Pancreas (tissue), 10 donors: Measurements from ENCODE around the gene ETS1. TPM values are rescaled to one million over a fixed set of nuclear protein-coding genes. Genes with fewer than 3 reads are reported as not detected.

ENCODE experiments used
- ATAC-seq, 4 donors: fragments of 200-7000 bp; cut with Tn5 transposase; one replicate each; pipeline versions ENCODE4 v1.8.0 to v1.9.1; 2020; ENCODE audit warnings: mild to moderate bottlenecking in 4 of 4, moderate library complexity in 4 of 4
- DNase-seq, 6 donors: peaks; one replicate each; pipeline ENCODE4 v3.0.0-alpha.2; 2020
- FAIRE-seq: peaks from 2 replicates; lab custom pipeline; 2012; peaks lifted over from hg19 to GRCh38; lab: Jason Lieb, UNC
- H3K27ac ChIP-seq, 4 donors: fragments of 200-600 bp; sonication (generic); 1 replicate in 3 of 4; 2 replicates in 1 of 4; pipeline versions ENCODE4 v1.5.0 to v1.8.0; 2020
- H3K27me3 ChIP-seq, 4 donors: fragments of 200-600 bp; one replicate each; pipeline ENCODE4 v1.8.0; 2021
- H3K36me3 ChIP-seq, 3 donors: fragments of 200-600 bp; sonication (generic) in 1 of 3; one replicate each; pipeline versions ENCODE4 v1.5.0 to v1.8.0; 2020 to 2021
- H3K4me1 ChIP-seq, 3 donors: fragments of 200-600 bp; one replicate each; pipeline ENCODE4 v1.8.0; 2021
- H3K4me3 ChIP-seq, 4 donors: fragments of 200-600 bp; sonication (generic) in 2 of 4; one replicate each; pipeline versions ENCODE4 v1.5.0 to v1.8.0; 2020 to 2021
- H3K9me3 ChIP-seq, 4 donors: fragments of 200-600 bp; one replicate each; pipeline ENCODE4 v1.8.0; 2021
- WGBS, 2 donors: extraction: QIAGEN DNeasy Blood & Tissue Kit; methylation state at CpG; one replicate each; pipeline ENCODE4 v1.1.7; 2013; 5-methylcytosine and 5-hydroxymethylcytosine counted together
- intact Hi-C, 3 donors: fragments of 100-400 bp; cut with DNase I; formaldehyde crosslinking; loops; one replicate each; pipeline versions ENCODE4 v1.11.1 to v1.14.2; 2022
- polyA plus RNA-seq, 2 donors: library from polyadenylated mRNA; stranded (reverse); fragments of 200-250 nt; gene quantifications; one replicate each; pipeline ENCODE4 v1.2.3, GENCODE V29; 2013
- total RNA-seq, 6 donors: library from RNA; stranded (reverse); fragmentation: NEBNext Ultra II Directional in 4 of 6; extraction: Animal tissue kit (Norgen Biotek cat#: 25700) in 4 of 6; gene quantifications; one replicate each; pipeline versions ENCODE4 v1.2.1 to v1.2.4, GENCODE V29; 2021 to 2023
- TF ChIP-seq, protein P1 (sequence below), 4 donors: fragments of 200-600 bp; sonication (generic) in 3 of 4; IDR thresholded peaks; one replicate each; pipeline versions ENCODE4 v1.5.0 to v1.8.0; 2021; ENCODE audit warnings: antibody characterized with exemption in 4 of 4
- donor health status: healthy with polysubstance abuse.
- donor health status: DM: no; HTN: no; CAD: no; lungs with moderate emphysema.
- donor health status: DM: no; HTN: no; CAD: no.
- donor health status: control.
- donor health status: control.
- donor health status: Bipolar disorder and iron deficiency.
- donor health status: DM: yes; HTN: yes; CAD: no.
- donor health status: DM: no; HTN: no; CAD: no.
- donor health status: DM: no; HTN: no; CAD: no.
- donor health status: DM: yes; HTN: yes; CAD: no.

The ETS1 gene
- total and polyA plus RNA-seq, 8 donors, result 5.4 to 26.6 (median 13.0) TPM

DNA sequence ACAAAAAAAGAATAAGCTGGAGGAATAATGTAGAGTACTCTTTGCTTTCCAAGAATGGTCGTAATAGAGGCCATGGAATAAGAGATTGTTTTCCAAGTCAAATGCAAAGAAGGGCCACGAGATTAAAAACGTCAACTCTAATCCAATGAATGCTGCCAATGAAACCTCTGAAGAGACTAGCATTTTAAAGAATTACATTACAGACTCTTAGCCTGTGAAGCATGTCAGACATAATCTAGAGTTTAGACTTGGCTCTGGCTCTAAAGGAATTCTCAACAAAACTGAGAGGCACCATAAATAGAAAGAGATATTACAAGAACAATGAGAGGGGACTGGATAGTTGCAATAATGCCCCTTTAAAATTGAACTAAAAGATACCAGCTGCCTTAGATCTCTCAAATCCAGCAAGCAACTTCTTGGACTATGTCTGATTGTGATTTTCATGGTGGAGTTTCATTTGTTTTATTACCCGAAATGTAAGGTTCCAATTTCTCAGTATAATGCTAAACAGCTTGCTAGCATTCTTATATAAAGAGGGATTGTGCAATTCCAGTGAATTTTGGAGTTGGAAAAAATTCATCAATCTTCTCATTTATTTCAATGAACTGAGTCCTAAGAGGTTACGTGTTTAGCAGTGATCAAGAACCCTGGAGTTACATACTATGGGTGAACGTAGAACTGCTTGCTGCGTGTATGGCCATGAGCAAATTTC is 5.6 kb downstream of the ETS1 start:
- Histone ChIP-seq H3K36me3 (no peaks in the 10 kb centered on the region), H3K9me3 (no peaks in the 10 kb centered on the region), H3K27me3 (no peaks in the 10 kb centered on the region), H3K27ac (no peak overlapping the region), H3K4me3 (no peak overlapping the region), H3K4me1 (peaks cover 0 to 4% (median 0%) of the 10 kb centered on the region in 3 donors)
- FAIRE-seq, result no peak
- TF ChIP-seq, protein P1, sequence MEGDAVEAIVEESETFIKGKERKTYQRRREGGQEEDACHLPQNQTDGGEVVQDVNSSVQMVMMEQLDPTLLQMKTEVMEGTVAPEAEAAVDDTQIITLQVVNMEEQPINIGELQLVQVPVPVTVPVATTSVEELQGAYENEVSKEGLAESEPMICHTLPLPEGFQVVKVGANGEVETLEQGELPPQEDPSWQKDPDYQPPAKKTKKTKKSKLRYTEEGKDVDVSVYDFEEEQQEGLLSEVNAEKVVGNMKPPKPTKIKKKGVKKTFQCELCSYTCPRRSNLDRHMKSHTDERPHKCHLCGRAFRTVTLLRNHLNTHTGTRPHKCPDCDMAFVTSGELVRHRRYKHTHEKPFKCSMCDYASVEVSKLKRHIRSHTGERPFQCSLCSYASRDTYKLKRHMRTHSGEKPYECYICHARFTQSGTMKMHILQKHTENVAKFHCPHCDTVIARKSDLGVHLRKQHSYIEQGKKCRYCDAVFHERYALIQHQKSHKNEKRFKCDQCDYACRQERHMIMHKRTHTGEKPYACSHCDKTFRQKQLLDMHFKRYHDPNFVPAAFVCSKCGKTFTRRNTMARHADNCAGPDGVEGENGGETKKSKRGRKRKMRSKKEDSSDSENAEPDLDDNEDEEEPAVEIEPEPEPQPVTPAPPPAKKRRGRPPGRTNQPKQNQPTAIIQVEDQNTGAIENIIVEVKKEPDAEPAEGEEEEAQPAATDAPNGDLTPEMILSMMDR (IDR thresholded peaks at IDR 0.05), result no peak
- ATAC-seq, result no peak
- no peak for DNase-seq
- WGBS, 2 donors, result 69 to 84% methylated on average over 7 of the region's 7 CpGs
- intact Hi-C loops, result no loop called here

DNA sequence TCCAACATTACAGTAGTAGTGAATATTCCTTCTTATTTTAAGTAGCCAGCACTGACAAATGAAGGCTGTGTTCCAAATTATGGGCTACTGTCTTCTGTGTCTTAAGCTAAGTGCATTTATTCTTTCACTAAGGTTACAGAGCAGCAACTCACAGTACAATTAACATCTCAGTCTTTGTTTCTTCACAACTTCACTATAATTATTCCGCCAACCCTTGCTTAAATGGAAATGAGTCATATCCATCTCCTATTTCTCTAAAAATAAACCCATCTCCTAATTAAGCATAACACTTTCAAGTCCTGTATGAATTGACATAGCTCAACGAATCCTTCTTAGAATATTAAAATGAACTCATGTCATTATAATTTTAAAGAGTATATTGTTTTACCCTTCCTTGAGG is 6.7 kb downstream of the ETS1 start:
- peaks cover 0 to 12% (median 0%) of the 10 kb centered on the region in 3 donors for H3K4me1 ChIP-seq
- no peaks in the 10 kb centered on the region for H3K9me3 ChIP-seq
- WGBS, 2 donors, result 78 to 85% methylated on average over 2 of the region's 2 CpGs
- intact Hi-C loops, result no loop called here
- no peak for DNase-seq
- no peak overlapping the region for H3K4me3 ChIP-seq
- H3K36me3 ChIP-seq, result no peaks in the 10 kb centered on the region
- no peak for ATAC-seq
- no peaks in the 10 kb centered on the region for H3K27me3 ChIP-seq
- FAIRE-seq, result no peak
- no peak overlapping the region for H3K27ac ChIP-seq
- TF ChIP-seq, protein P1 (IDR thresholded peaks at IDR 0.05), result no peak

- intact Hi-C loops, result no loop called here
- no peaks in the 10 kb centered on the region for H3K36me3 ChIP-seq
- no peaks in the 10 kb centered on the region for H3K9me3 ChIP-seq
- FAIRE-seq (no peak), ATAC-seq (no peak), DNase-seq (no peak)
- TF ChIP-seq, protein P1 (IDR thresholded peaks at IDR 0.05), result no peak
- H3K4me3 ChIP-seq, result no peak overlapping the region
- WGBS, 2 donors, result 82 to 90% methylated on average over 4 of the region's 4 CpGs
- H3K4me1 ChIP-seq, result peaks cover 0 to 15% (median 0%) of the 10 kb centered on the region in 3 donors
- no peaks in the 10 kb centered on the region for H3K27me3 ChIP-seq
- H3K27ac ChIP-seq, result no peak overlapping the region
Measured at GRCh38 chr11:128579798-128580504, 7.4 kb downstream of the ETS1 start.

DNA sequence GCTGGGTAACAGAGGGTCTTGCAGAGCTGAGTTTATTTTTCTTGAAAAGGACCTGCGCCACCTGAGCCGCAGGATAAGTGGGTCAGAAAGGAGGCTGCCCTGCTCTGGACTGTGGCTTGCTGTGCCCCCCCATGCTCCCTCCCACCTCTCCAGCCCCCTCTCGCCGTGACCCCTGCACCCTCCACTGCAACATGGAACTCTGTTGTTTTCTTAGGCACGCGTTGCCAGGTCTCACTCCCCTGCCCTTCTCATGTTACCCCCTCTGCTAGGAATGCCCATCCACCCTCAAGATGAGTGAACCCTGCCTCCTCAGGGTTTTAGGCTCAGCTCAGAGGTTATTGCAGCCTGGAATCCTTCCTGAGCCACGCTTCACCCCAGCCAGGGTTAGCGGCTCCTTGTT is 10.8 kb downstream of the ETS1 start:
- Histone ChIP-seq H3K4me3 (no peak overlapping the region), H3K36me3 (no peaks in the 10 kb centered on the region), H3K9me3 (no peaks in the 10 kb centered on the region), H3K4me1 (peaks cover 0 to 12% (median 0%) of the 10 kb centered on the region in 3 donors), H3K27me3 (no peaks in the 10 kb centered on the region), H3K27ac (no peak overlapping the region)
- FAIRE-seq, result no peak
- TF ChIP-seq, protein P1 (IDR thresholded peaks at IDR 0.05), result no peak
- ATAC-seq, result peak in 3 of 4 donors; percentile 13 to 33 (median 15)
- DNase-seq, result no peak
- WGBS, 2 donors, result 22 to 34% methylated on average over 8 of the region's 8 CpGs
- intact Hi-C loops, result no loop called here
